Endothelial cell of umbilical vein (primary cell): ENCODE results near the gene RBM8A.

Experiments
- POLR2A ChIP-seq: IDR thresholded peaks from 2 replicates; pipeline ENCODE4 v1.6.1; 2012; ENCODE audit warnings: low read depth, mild to moderate bottlenecking, control low read depth, low read length
- POLR2AphosphoS5 ChIP-seq: IDR thresholded peaks from 2 replicates; pipeline ENCODE4 v1.6.1; 2012; ENCODE audit warnings: low read depth, mild to moderate bottlenecking, control low read depth, low read length, moderate library complexity; ENCODE audit not compliant: insufficient read depth

- no peak for TF ChIP-seq POLR2A
- no peak for TF ChIP-seq POLR2AphosphoS5
These were observed 34.7 kb downstream of the RBM8A start for GRCh38 chr1:145892486-145893087.
